Measurements from ENCODE around the gene SRCIN1.
"Not testable (repeated sequence)": the region's sequence is repeated elsewhere in the genome, so short reads cannot be mapped to it uniquely, and the experiment has no call there.

SRCIN1 gene

DNA sequence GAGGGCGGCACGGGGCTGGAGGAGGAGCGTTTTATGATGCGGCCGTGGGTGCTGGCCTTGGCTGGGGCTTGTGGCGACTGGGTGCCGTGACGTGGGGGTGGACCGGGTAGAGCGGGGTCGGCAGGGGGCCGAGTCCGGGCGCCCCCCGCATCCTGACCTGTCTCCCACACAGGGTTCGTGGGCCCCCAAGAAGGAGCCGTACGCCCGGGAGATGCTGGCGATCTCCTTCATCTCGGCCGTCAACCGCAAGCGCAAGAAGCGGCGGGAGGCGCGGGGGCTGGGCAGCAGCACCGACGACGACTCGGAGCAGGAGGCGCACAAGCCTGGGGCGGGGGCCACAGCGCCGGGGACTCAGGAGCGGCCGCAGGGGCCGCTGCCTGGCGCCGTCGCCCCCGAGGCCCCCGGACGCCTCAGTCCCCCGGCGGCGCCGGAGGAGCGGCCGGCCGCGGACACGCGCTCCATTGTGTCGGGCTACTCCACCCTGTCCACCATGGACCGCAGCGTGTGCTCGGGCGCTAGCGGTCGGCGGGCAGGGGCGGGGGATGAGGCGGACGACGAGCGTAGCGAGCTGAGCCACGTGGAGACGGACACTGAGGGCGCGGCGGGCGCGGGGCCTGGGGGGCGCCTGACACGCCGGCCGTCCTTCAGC is 95.9 kb downstream of the SRCIN1 start:
- no peak for DNase-seq (ENCODE audit: low spot score)

DNA sequence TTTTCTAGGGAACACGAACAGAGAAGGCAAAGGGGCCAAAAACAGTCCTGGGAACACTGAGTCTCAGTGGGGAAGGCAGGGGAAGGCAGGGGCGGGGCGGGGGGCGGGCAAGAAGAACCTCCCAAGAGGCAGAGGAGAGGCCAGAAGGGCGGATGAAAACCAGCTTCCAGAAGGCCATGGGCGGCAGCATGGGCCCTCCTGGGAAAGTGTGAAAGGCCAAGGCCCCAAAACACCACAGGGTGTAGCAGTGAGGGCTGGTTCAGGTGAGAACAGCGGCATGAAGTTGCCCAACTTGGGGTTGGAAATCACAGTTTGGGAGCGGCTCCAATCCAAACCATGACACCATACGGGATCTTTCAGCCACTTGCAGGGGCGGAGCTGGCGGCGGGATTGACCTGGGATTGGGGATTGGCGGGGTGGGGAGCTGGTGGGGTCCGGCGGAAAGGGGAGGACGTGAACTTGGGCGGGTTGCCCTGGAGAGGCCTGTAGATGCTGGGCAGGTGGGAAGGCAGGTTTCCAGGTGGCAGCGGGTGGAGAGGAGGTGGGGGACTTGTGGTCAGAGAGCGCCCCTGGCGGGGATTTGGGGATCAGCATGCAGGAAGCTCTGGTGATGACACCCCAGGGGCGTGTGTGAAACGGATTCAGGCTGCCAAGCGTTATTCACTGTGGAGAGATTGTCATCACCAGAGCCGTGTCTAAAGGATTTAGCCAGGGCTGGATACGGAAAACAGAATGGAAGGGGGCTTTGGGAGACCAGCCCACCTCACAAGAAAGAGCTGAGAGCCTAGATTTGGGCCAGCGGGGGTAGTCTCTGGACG is 96.6 kb downstream of the SRCIN1 start:
- peak; percentile 85 for DNase-seq (ENCODE audit: low spot score)

DNA sequence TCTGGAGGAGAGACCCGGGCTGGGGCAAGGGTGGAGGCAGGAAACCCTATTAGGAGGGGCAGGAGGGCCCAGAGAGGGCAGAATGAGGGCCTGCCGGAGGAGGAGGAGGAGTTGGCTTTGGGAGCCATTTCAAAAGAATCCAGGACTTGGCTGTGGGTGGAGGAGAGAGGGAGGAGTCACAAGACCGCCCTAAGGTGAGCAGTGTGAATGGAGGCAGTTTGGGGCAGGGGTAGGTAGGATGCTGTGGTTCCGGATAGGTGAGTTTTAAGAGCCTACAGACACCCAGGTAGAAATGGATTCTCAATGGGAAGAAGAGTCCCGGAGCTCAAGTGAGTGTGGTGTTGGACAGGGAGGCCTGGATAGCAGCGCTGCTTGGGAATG is 97.2 kb downstream of the SRCIN1 start:
- no peak for DNase-seq (ENCODE audit: low spot score)

DNA sequence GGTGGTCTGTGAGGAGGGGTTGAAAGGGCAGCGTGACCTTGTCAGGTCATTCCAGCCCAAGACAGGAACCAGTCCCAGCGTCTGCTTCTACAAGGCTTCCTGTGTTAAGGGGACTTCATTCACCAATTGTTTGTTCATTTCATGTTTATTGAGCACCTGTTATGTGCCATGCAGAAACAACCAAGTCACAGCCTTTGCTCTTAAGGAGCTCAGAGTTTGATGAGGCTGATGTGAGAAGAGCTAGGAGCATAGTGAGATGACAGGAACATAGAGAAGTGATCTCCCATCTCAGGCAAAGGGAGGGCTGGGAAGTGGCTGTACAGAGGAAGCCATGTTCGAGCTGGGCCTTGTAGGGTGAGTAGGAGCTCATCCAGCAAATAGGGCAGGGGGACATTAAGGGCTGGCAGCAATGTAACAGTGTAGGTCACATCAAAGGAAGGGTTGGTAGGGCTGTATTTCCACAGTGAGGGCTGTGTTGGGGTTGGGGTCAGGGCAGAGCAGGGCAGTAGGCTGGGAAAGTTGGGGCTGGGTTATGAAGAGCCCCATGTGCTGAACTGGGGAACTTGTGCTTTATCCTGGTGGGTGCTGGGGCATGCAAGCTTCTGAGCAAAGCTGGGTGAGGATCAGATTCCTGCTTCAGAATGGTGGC is 97.7 kb downstream of the SRCIN1 start:
- DNase-seq (ENCODE audit: low spot score), result no peak

DNA sequence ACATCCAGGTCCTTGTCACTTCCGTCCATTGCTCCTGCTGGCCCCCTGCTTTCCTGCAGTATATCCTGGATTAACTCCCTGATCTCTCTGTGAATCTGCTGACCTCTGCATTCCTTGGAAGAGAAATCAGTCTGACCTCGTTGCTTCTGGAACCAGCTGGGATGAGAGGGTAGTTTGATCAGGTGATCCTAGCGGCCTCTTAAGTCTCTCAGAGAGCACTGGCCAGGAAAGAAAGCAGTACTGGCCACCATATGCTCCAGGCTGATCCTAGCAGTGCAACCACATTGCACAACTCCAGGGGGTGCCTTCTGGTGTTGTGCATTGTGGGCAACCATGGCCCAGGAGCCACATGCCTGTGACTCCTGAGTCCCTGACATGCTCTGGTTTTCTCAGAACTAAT is 98.3 kb downstream of the SRCIN1 start:
- DNase-seq (ENCODE audit: low spot score), result no peak

DNA sequence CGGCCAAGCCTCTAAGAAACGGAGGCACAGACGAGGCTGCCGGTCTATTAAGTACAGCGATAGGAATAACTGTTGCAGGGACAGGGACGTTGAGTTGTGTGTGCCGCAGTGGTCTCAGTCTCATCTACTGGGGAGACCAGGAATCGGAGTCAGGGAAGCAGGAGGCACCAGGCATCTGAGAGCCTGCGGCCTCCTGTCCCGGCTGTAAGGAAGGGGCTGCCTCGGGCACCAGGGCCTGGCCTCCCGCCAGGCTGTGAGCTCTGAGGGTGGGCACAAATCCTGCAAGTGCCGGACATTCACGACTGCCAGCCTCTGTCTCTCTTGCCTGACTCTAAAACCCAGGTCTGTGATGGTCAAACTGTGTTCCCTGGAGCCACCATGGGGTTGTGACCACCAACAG is 101.5 kb downstream of the SRCIN1 start:
- no peak for DNase-seq (ENCODE audit: low spot score)

DNA sequence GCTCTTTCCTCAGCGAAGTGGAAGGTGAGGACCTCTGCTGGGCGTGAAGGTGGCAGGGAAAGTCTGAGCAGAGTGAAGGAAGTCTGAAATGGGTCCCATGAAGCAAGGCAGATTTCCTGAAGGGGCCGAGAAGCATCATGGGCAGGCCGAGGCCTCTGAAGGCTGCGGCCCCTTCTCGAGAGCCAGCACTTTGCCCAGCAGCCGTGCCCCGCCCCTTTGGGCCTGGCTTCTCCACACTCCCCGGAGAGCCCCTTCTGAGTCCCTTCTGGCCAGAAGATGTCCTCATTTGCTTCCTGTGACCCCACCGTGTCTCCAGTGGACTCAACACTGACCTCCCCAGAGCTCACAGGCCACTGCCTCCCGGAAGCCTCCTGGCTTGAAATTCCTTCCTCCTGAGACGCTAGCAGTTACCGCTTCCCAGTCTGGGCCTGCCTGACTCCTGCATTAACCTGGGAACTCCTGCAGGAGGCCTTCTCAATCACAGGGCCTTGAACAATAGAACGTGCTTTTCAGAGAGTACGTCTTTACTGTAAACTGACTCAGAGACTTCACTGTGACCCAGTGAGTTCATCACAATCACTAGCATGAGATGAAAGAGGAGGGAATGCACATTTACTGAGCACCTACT is 102.4 kb downstream of the SRCIN1 start:
- DNase-seq (ENCODE audit: low spot score), result not testable (repeated sequence)

DNA sequence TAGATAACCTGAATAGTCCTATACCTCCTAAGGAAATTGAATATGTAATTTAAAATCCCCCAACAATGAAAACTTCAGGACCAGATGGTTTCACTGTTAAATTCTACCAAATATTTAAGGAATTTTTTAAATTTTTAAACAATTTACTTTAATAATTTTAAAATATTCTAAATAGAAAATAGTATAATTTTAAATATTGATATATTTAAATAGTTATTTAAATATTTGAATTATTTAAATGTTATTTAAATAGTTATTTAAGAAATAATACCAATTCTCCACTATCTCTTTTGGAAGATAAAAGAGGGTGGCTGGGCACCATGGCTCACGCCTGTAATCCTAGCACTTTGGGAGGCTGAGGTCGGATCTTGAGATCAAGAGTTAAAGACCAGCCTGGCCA is 104.0 kb downstream of the SRCIN1 start:
- not testable (repeated sequence) for DNase-seq (ENCODE audit: low spot score)

DNA sequence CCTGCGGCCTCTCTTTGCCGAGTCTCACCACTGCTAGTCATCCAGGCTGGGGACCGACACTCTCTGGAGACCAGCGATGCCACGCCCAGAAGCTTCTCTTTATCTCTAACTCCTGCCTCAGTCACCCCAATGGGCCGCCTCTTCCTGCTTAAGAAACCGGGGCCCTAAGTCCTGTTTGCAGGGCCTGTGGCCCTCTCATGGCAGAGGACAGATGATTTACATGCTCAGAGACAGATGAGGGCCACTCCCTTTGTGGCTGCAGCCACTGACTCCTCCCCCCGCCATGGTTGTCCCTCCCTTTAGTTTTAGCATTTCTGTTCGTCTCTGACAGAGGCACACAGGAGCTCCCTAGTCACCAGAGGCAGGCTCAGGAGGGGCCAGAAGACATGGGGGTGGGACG is 106.5 kb downstream of the SRCIN1 start:
- DNase-seq (ENCODE audit: low spot score), result not testable (repeated sequence)

DNA sequence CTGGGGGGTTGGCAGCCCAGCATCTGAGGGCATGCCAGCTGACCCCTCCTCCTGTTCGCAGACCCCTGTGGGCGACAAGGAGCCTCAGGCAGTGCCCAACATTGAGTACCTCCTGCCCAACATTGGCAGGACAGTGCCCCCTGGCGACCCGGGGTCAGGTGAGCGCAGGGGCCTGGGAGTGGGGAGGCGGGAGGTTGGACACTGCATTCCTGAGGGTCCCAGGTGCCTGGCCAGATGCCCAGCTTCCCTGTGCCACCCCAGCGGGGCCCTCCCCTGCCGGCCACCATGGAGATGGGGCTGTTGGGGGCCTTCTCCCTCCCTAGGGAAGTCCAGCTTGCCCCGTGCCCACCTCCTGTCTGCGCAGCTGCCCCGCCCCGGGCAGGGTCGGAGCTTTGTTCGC is 107.4 kb downstream of the SRCIN1 start:
- DNase-seq (ENCODE audit: low spot score), result no peak

DNA sequence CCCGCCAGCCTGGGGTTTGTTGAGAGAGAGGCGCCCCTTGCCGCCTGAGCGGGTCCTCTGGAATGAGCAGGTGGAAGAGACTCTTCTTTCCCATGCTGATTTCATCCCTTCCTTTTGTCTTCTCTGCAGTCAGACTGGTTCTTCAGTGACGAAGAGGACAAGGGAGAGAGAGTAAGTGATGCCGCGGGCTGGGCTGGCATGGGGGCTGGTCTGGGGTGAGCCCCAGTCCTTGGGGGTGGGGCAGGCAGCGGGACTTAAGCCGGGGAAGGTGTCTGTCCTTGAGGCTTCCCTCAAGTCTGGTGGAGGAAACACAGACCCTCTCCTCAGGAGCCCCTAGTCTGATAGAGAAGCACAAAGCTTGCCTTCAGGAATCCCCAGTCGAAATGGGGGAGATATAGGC is 108.1 kb downstream of the SRCIN1 start:
- not testable (repeated sequence) for DNase-seq (ENCODE audit: low spot score)

DNA sequence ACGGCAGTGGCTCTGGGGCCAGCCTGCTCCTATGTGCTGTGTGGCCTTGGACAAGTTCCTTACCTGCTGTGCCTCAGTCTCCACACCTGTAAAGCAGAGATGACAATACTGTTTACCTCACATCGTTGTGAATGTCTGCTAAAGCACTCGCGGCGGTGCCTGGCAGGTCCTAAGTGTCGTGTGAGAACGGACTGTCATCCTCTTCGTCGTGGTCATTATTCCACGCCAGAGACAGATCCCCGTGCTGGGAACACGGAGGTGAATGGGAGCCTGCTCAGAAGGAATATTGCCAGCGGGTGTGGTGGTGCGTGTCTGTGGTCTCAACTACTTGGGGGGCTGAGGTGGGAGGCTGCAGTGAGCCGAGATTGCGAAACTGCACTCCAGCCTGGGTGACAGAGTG is 111.6 kb downstream of the SRCIN1 start:
- not testable (repeated sequence) for DNase-seq (ENCODE audit: low spot score)

DNA sequence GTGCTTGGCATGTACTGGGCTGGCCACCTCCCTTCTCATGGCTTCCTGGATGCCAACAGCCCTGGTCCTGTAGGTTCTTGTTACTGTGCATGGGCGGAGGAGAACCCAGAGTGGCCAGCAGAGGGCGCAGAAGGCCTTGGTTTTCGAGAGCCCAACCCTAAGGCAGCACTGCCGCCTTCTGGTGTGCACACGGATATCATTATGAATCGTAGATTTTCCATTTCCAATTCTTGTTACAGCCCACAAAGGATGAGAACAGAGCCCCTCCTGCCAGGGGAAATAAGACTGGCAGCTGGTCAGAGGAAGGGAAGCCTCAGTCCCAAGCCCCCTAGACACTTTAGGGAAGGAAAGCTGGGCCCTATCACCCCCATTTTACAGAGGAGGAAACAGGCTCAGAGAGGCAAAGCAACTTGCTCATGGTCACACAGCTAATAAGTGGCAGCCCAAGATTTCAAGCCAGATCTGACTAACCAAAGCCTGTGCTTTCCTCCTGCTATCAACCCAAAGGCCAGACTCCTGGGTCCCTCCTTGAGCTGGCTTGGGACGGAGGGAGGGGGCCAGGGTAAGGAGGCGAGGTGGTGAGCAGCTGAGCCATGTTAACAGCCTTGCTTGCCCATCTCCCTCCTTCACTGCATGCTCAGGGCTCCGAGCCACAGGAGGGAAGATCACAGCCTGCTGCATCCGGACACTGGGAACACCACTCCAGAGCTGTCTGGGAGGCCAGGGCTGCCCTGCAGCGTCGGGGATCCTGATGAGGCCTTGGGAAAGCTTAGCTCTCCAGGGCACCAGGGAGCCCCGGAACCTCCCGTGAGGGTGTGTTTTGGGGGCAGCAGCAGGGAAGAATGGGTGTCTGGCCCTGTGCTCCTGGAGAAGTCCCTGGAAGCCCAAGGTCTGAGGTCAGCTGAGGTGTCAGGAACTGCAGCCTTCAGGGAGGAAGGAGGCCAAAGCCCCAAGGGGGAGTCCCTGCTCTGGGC is 113.4 kb downstream of the SRCIN1 start:
- DNase-seq (ENCODE audit: low spot score), result peak; percentile 88

DNA sequence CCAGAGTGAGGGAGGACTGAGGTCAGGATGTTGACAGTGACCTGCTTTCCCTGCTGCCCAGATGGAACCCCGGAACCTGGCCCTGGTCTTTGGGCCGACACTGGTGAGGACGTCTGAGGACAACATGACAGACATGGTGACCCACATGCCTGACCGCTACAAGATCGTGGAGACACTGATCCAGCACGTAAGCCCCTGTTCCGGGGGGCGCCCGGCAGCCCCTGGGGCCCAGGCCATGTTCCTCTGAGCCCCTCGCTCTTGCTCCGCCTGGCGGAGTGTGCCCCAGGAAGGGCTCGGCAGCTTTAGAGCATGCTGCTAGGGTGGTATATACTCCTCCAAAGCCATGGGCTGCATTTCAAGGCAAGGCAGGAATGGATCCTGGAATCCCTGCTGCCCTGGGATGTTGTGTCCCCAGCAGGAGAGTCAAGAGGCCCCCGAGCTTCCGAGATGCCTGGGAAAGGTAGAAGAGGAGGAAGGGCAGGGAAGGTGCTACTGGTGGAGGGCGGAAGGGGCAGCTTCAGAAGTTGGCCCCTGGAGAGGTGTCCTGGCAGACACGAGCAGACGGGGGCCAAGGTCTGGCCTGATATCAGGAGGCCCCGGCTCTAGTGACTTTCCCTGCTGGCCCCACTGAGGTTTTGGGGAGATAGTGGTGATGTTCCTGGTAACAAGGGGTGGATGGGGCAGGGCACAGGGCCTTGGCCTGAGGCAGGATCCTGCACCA is 114.2 kb downstream of the SRCIN1 start:
- not testable (repeated sequence) for DNase-seq (ENCODE audit: low spot score)

DNA sequence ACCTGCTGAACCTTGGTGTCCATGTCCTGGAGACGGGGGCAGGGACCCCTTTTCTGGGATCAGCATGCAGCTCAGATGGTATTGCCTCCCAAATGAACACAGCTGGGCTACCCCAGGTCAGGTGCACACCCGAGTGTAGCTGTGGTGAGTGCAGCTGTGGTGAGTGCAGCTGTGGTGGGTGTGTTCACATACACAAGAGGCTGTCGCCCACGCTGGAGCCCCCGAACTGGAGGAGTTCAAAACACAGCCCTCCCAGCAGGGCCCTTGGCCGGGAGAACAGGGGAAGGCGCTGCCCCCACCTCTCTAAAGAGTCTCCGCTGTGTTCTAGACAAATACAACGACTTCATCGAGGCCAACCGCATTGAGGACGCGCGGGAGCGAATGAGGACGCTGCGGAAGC is 116.0 kb downstream of the SRCIN1 start:
- not testable (repeated sequence) for DNase-seq (ENCODE audit: low spot score)

DNA sequence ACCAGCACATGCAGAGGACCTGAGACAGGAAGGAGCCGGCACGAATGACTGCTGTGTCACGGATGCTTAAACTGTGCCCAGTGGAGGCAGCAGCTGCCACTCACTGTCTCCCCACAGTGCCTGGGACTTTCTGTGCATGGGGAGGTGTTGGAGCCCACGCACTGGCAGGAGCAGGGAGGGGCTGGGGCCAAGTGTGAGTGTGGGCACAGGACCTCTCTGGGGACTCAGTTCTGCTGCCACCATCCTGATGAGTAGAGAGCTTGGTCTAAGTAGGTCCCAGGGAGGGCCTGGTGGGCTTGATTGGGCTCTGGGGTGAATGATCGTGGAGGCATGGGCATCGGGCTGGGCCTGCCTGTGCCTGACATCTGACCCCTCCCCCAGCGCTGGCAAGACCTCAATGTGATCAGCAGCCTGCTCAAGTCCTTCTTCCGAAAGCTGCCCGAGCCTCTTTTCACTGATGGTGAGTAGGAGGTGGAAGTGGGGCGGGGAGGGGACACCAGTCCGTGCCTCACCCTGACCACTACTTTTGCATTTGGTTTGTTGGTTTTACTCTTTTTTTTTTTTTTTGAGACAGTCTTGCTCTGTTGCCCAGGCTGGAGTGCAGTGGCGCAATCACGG is 120.0 kb downstream of the SRCIN1 start:
- DNase-seq (ENCODE audit: low spot score), result not testable (repeated sequence)

DNA sequence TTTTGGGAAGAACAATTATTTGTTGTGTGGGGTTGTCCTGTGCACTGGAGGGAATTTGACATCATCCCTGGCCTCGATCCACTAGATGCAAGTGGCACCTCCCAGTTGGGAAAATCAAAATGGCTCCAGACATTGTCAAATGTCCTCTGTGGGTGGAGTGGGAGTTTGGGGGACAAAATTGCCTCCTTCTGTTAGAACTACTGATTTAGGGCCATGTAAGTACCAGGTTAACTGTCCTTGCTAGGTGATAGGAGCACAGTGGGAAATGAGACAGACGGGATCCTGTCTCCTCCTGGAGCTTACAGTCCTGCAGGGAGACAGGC is 120.6 kb downstream of the SRCIN1 start:
- no peak for DNase-seq (ENCODE audit: low spot score)

DNA sequence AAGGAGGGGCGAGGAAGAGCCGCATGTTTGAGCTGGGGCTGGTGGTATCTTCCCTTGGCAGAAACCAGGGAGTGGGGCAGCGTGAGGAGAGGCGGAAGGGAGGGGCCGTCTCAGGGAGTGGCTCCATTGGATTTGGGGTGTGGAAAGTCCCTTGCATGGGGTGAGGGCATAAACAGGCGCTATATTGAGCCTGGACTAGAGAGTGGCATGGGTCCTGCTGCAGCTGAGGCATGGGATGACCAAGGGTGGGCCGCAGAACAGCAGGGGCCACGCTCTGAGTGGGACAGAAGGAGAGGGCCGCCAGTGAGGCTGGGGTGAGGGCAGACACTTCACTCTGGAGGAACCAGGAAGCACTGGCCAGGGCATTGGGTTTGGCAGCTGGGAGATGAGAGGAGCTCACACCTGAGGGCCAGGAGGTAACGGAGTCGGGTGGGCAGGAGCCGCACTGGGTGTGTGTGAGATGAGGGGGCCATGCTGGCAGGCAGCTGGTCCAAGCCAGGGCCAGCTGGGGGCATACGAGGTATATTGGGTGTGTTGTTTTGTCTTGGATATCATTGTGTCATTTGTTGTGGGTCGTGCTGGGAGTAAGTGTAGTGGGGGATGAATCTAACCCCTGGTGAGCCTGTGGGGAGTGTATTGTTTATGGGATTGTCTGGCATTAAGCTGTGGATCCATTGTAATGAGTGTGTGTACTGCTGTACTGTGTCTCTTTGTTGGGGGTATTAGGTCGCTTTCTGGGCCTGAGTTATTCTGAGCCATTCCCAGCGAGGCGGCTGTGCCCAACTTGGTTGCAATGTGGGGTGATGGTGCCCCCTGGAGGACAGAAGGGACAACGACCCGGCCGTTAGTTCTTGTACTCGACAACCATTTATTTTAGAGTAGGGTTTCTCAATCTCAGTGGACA is 121.3 kb downstream of the SRCIN1 start:
- peak; percentile 77 for DNase-seq (ENCODE audit: low spot score)

DNA sequence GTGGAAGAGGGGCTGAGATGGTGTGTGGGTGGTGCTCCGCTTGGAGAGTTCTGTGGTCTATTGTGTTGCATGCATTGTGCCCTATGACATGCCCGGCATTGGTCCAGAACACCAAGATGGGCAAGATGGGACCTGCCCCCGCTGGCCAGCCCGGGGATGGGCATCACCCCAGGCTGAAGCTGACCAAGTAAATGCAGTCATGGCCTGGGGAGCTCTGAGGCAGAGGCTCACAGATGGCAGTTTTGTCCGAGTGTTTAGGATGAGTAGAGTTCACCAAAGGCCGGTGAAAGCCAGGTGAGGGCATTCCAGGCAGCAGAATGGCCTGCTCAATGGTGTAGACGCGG is 123.1 kb downstream of the SRCIN1 start:
- DNase-seq (ENCODE audit: low spot score), result not testable (repeated sequence)

All from hematopoietic multipotent progenitor cell treated with erythropoietin and hydrocortisone succinate and interleukin-3 and kit ligand, for 15 days (in vitro differentiated cells).